ENCODE results near the gene TCF15. TPM values are rescaled to one million over a fixed set of nuclear protein-coding genes. Genes with fewer than 3 reads are reported as not detected.

The TCF15 gene
- total RNA-seq: 1 to 10 TPM in 3 of 4 donors, not detected in 1; 3.0 to 6.6 (median 4.5) TPM

DNA sequence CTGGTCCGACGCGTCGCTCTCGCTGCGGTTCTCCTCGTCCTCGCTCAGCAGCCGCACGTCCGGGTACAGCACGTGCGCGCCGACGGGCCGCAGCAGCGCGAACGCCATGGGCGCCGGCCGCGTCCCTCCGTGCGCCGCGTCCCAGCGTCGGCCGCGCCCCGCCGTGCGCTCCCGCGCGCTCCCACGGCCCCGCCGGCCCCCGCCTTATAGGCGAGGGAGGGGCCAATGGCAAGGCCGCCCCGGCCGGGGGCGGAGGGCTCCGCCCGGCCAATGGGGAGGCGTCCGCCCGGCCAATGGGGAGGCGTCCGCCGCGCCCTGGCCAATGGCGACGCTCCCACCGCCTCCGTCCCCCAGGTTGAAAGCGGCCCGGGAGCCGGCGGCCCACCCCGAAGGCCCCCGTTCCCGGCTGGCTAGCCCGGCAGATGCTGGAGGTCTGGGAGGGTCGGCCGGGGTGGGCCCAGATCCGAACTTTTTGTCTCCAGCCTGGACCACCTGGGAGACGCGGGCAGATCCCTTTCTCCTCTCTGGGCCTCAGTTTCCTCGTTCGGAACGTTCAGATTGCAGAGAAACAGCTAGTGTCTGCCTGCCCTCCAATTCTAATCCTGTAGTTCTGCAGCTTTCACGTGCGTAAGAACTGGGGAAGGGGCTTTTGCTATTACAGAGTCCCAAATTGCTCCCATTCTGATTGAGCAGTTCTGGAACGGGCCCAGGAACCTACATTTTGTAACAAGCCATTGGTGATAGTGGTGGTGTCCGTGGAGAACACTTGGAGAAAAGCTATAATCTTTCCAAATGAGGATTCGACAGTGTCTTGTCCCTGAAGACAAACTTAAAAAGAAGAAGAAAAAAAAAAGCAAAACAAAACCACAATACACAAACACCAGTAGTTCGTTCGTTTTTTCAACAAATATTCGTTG, at the start of gene TCF15:
Gene TCF15 (minus strand): TSS at position 180 of the 917 bp plus-strand sequence. CDS start 72 bp downstream, at position 108.
- H3K27ac ChIP-seq: peak within 1 kb of the TSS in 3 of 4 donors; percentile 4 to 63 (median 27)
- peak; percentile 61 for ATAC-seq
- H3K9me3 ChIP-seq: no peaks in the 10 kb centered on the region
- H3K36me3 ChIP-seq: no peaks in the 10 kb centered on the region
- TF ChIP-seq POLR2AphosphoS5 (IDR thresholded peaks at IDR 0.05) (no peak), EP300 (IDR thresholded peaks at IDR 0.05) (no peak)
- peaks cover 0 to 23% (median 0%) of the 10 kb centered on the region in 3 donors for H3K4me1 ChIP-seq
- WGBS, 2 donors (ENCODE audit: low coverage in 1 of 2): 46 to 49% methylated on average over 5 to 7 of the region's 84 CpGs
- H3K4me3 ChIP-seq: peak within 1 kb of the TSS in 1 of 2 donors; percentile 47
- peaks cover 83% of the 10 kb centered on the region for H3K27me3 ChIP-seq

GRCh38 chr20:658731-659291, 48.7 kb upstream of the TCF15 start:
- H3K4me3 ChIP-seq: no peak overlapping the region
- H3K27me3 ChIP-seq: peaks cover 65% of the 10 kb centered on the region
- H3K9me3 ChIP-seq: no peaks in the 10 kb centered on the region
- peaks cover 1 to 21% (median 1%) of the 10 kb centered on the region in 3 donors for H3K4me1 ChIP-seq
- TF ChIP-seq EP300 (IDR thresholded peaks at IDR 0.05) (no peak), POLR2AphosphoS5 (IDR thresholded peaks at IDR 0.05) (no peak), POLR2A (IDR thresholded peaks at IDR 0.05) (no peak)
- TF ChIP-seq, protein P1, sequence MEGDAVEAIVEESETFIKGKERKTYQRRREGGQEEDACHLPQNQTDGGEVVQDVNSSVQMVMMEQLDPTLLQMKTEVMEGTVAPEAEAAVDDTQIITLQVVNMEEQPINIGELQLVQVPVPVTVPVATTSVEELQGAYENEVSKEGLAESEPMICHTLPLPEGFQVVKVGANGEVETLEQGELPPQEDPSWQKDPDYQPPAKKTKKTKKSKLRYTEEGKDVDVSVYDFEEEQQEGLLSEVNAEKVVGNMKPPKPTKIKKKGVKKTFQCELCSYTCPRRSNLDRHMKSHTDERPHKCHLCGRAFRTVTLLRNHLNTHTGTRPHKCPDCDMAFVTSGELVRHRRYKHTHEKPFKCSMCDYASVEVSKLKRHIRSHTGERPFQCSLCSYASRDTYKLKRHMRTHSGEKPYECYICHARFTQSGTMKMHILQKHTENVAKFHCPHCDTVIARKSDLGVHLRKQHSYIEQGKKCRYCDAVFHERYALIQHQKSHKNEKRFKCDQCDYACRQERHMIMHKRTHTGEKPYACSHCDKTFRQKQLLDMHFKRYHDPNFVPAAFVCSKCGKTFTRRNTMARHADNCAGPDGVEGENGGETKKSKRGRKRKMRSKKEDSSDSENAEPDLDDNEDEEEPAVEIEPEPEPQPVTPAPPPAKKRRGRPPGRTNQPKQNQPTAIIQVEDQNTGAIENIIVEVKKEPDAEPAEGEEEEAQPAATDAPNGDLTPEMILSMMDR (IDR thresholded peaks at IDR 0.05): no peak
- H3K36me3 ChIP-seq: no peaks in the 10 kb centered on the region
- no peak overlapping the region for H3K27ac ChIP-seq
- ATAC-seq: no peak
- WGBS, 2 donors (ENCODE audit: low coverage in 1 of 2): 11 to 33% methylated on average over 4 to 5 of the region's 5 CpGs

DNA sequence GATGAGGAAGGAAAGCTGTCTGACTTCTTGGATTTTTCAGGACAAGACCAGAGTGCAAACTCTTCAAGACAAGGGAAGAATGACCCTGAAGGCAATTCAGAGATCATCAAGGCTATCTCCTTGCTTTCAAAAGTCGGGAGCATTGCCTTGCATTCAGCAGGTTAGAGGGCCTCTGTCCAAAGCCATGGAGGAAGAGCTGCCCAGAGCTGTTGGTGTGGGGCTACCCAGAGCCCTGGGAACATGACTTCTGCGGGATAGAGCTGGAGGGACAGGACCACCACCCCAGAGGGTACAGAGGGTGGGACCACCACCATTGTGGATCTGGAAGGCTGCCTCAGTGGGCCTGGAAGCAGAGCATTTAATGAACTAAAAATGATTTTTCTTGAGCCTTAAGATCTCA, 48.1 kb upstream of the TCF15 start:
- Histone ChIP-seq H3K36me3 (no peaks in the 10 kb centered on the region), H3K4me1 (peaks cover 3 to 20% (median 3%) of the 10 kb centered on the region in 3 donors), H3K9me3 (no peaks in the 10 kb centered on the region), H3K27ac (no peak overlapping the region), H3K4me3 (no peak overlapping the region), H3K27me3 (peaks cover 58% of the 10 kb centered on the region)
- ATAC-seq: no peak
- TF ChIP-seq EP300 (IDR thresholded peaks at IDR 0.05) (no peak), POLR2A (IDR thresholded peaks at IDR 0.05) (no peak), POLR2AphosphoS5 (IDR thresholded peaks at IDR 0.05) (no peak)
- TF ChIP-seq, protein P1 (IDR thresholded peaks at IDR 0.05): no peak
- 20 to 52% methylated on average over 1 to 2 of the region's 2 CpGs for WGBS, 2 donors (ENCODE audit: low coverage in 1 of 2)

DNA sequence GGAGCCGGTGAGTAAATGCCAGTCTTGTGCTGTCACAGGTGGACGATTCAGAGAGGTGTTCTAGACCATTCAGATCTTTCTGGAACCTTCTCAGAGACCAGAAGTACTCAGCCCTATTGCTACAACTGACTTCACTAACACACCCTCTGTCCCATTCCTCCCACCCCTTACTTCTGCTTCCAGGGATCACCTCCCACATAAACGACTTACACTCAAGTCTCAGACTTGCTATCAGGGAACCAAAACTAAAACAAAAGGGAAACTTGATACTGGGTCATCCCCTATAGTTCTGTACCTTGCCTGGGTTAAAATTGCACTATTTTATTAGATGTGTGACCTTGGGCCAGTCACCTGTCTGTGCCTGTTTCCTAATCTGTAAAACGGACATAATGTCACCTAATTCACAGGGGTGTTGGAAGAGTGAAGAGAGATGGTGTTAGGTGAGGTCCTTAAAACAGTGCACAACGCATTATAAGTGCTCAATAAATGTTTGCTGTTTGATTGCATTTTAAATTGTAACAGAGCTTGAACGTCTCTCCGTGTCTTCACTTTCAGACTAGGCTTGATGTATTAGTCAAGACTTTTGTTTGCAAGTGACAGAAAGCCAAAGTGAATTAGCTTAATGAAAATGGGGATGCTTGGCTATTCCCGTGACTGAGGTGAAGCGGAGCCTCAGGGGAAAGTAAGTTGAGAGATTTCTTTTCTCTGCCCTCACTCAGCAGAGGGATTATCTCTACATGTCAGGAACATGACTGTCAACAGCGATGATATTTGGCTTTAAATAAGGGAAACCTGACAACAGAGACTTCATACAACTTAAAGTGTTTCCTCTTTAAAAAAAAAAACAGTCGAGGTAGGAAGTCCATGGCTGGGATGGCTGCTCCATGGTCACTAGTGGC, 45.9 kb upstream of the TCF15 start:
- Histone ChIP-seq H3K27me3 (peaks cover 36% of the 10 kb centered on the region), H3K27ac (no peak overlapping the region), H3K4me1 (peaks cover 3 to 31% (median 9%) of the 10 kb centered on the region in 3 donors), H3K9me3 (no peaks in the 10 kb centered on the region), H3K36me3 (peaks cover 0 to under 1% of the 10 kb centered on the region in 2 donors), H3K4me3 (no peak overlapping the region)
- no peak for ATAC-seq
- 69 to 79% methylated on average over 8 to 11 of the region's 11 CpGs for WGBS, 2 donors (ENCODE audit: low coverage in 1 of 2)
- no peak for TF ChIP-seq POLR2A (IDR thresholded peaks at IDR 0.05)
- no peak for TF ChIP-seq EP300 (IDR thresholded peaks at IDR 0.05)
- no peak for TF ChIP-seq POLR2AphosphoS5 (IDR thresholded peaks at IDR 0.05)
- TF ChIP-seq, protein P1 (IDR thresholded peaks at IDR 0.05): no peak

GRCh38 chr20:654417-654750, 44.3 kb upstream of the TCF15 start:
- Histone ChIP-seq H3K27ac (no peak overlapping the region), H3K27me3 (peaks cover 20% of the 10 kb centered on the region), H3K9me3 (no peaks in the 10 kb centered on the region), H3K4me3 (no peak overlapping the region), H3K4me1 (peaks cover 3 to 32% (median 9%) of the 10 kb centered on the region in 3 donors), H3K36me3 (peaks cover 0 to 16% of the 10 kb centered on the region in 2 donors)
- no peak for TF ChIP-seq POLR2A (IDR thresholded peaks at IDR 0.05)
- no peak for TF ChIP-seq POLR2AphosphoS5 (IDR thresholded peaks at IDR 0.05)
- no peak for TF ChIP-seq EP300 (IDR thresholded peaks at IDR 0.05)
- TF ChIP-seq, protein P1 (IDR thresholded peaks at IDR 0.05): no peak
- no peak for ATAC-seq
- WGBS, 2 donors (ENCODE audit: low coverage in 1 of 2): 79 to 94% methylated on average over 3 of the region's 3 CpGs
